ENCODE measurements around the gene KLF13.

KLF13 gene

DNA sequence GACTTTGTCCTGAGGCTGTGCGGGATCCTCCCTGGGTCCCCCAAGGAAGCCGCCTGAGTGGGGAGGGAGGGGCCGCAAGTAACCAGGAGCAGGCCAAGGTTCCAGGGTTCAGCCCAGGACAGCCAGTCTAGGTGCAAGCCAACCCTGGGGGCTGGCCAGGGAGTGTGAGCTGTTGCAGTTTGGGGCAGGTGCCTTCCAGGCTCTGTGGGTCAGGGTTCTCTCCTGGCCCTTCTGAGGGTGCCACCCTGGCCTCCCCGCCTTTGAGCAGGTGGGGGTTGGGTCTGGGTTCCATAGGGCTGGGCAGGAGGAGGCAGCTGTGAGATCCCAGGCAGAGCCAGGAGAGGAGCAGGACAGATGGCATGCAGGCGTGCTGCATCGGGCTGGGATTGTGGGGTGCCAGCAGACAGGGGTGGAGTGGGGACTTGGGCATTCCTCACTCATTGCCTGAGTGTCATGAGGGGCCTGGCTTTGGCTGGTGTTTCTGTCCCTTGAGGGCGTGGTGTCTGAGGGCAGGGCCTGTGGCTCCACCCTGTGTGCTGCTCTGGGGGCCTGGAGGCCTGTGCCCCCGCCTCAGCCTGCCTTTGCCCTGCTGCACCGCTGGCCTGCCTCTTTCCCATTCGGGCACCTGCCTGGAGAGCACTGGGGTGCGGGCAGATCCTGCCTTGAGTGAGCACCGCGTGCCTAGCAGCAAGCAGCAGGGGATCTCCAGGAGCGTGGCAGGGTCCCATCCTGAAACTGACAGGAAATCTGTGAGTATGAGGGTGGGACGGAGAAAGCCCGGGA lies 18.4 kb downstream of the KLF13 start:
- no peak for TF ChIP-seq EZH2 (IDR thresholded peaks at IDR 0.05; ENCODE audit: borderline replicate concordance, low read length)
- TF ChIP-seq, protein P1, sequence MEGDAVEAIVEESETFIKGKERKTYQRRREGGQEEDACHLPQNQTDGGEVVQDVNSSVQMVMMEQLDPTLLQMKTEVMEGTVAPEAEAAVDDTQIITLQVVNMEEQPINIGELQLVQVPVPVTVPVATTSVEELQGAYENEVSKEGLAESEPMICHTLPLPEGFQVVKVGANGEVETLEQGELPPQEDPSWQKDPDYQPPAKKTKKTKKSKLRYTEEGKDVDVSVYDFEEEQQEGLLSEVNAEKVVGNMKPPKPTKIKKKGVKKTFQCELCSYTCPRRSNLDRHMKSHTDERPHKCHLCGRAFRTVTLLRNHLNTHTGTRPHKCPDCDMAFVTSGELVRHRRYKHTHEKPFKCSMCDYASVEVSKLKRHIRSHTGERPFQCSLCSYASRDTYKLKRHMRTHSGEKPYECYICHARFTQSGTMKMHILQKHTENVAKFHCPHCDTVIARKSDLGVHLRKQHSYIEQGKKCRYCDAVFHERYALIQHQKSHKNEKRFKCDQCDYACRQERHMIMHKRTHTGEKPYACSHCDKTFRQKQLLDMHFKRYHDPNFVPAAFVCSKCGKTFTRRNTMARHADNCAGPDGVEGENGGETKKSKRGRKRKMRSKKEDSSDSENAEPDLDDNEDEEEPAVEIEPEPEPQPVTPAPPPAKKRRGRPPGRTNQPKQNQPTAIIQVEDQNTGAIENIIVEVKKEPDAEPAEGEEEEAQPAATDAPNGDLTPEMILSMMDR (IDR thresholded peaks at IDR 0.05; ENCODE audit: low read length), result no peak
- Histone ChIP-seq H2AFZ (ENCODE audit: low read length) (no peak overlapping the region), H3K9ac (ENCODE audit: low read length) (peak overlapping the region; percentile 61; the same call in 1 of the 2 replicates), H3K4me3 (ENCODE audit: low read depth, low read length, poor library complexity, severe bottlenecking) (peak overlapping the region; percentile 52), H3K36me3 (ENCODE audit: insufficient read depth, low read length) (peaks cover 20% of the 10 kb centered on the region; the same call in 1 of the 2 replicates), H3K9me2 (ENCODE audit: low read depth, low read length) (no peaks in the 10 kb centered on the region), H3K27ac (ENCODE audit: low read depth, low read length, poor library complexity, severe bottlenecking) (peak overlapping the region; percentile 90), H3K9me3 (ENCODE audit: low read length) (no peaks in the 10 kb centered on the region), H3F3A (ENCODE audit: insufficient read depth, low read length) (0 out of 2 replicates have a peak, but pooled peaks cover 5% of the 10 kb centered on the region), H3K27me3 (ENCODE audit: insufficient read depth, low read length) (no peaks in the 10 kb centered on the region), H3K79me2 (ENCODE audit: insufficient read depth, low read length) (peaks cover 85% of the 10 kb centered on the region), H3K4me1 (ENCODE audit: insufficient read depth, low read length, severe bottlenecking) (peaks cover 81% of the 10 kb centered on the region), H3K4me2 (ENCODE audit: low read length) (peak overlapping the region; percentile 69), H4K20me1 (ENCODE audit: insufficient read depth, low read length) (no peaks in the 10 kb centered on the region)

DNA sequence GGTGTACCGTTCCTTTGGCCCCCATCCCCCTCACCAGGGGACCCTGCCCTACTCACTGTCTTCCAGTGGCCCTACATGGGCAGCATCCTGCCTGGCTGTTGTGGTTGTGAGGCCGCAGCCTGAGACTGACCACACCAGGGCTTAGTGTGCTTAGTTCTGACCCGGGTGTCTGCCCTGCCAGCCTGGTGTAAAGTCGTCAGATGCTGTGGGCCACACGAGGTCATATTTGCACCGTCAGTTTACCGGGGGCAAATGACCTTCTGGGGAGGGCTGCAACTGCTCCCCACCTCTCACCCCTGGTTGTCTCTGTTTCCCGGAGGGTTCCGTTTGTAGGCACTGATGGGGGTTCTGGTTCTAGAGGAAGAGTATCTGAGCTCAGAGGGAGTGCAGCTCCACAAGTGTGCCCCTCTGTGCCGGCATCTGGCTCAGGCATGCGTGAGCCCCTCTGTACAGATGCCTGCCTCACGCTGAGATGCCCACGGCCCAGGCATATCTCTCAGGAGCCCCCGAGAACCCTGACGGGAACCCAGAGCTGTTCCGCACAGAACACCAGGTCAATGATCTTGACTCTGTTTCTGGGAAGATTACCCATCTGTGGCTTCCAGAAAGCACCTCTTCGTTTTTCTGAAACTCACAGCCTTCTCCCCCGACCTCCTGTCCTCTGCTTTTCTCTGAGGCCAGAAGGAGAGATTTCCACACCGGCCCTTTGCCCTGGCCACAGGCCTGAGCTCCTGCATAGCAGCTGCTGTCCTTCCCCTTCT lies 19.2 kb downstream of the KLF13 start:
- TF ChIP-seq, protein P1 (IDR thresholded peaks at IDR 0.05; ENCODE audit: low read length), result no peak
- TF ChIP-seq EZH2 (IDR thresholded peaks at IDR 0.05; ENCODE audit: borderline replicate concordance, low read length), result no peak
- peak overlapping the region; percentile 69 for H3K4me2 ChIP-seq (ENCODE audit: low read length)
- peaks cover 85% of the 10 kb centered on the region for H3K79me2 ChIP-seq (ENCODE audit: insufficient read depth, low read length)
- no peaks in the 10 kb centered on the region for H3K9me2 ChIP-seq (ENCODE audit: low read depth, low read length)
- H3K27ac ChIP-seq (ENCODE audit: low read depth, low read length, poor library complexity, severe bottlenecking), result peak overlapping the region; percentile 90
- H3K9me3 ChIP-seq (ENCODE audit: low read length), result no peaks in the 10 kb centered on the region
- peaks cover 81% of the 10 kb centered on the region for H3K4me1 ChIP-seq (ENCODE audit: insufficient read depth, low read length, severe bottlenecking)
- H3F3A ChIP-seq (ENCODE audit: insufficient read depth, low read length), result 0 out of 2 replicates have a peak, but pooled peaks cover 4% of the 10 kb centered on the region
- no peaks in the 10 kb centered on the region for H4K20me1 ChIP-seq (ENCODE audit: insufficient read depth, low read length)
- H3K27me3 ChIP-seq (ENCODE audit: insufficient read depth, low read length), result no peaks in the 10 kb centered on the region
- peak overlapping the region; percentile 52 for H3K4me3 ChIP-seq (ENCODE audit: low read depth, low read length, poor library complexity, severe bottlenecking)
- no peak overlapping the region for H2AFZ ChIP-seq (ENCODE audit: low read length)
- H3K9ac ChIP-seq (ENCODE audit: low read length), result peak overlapping the region; percentile 61
- peaks cover 20% of the 10 kb centered on the region; the same call in 1 of the 2 replicates for H3K36me3 ChIP-seq (ENCODE audit: insufficient read depth, low read length)

DNA sequence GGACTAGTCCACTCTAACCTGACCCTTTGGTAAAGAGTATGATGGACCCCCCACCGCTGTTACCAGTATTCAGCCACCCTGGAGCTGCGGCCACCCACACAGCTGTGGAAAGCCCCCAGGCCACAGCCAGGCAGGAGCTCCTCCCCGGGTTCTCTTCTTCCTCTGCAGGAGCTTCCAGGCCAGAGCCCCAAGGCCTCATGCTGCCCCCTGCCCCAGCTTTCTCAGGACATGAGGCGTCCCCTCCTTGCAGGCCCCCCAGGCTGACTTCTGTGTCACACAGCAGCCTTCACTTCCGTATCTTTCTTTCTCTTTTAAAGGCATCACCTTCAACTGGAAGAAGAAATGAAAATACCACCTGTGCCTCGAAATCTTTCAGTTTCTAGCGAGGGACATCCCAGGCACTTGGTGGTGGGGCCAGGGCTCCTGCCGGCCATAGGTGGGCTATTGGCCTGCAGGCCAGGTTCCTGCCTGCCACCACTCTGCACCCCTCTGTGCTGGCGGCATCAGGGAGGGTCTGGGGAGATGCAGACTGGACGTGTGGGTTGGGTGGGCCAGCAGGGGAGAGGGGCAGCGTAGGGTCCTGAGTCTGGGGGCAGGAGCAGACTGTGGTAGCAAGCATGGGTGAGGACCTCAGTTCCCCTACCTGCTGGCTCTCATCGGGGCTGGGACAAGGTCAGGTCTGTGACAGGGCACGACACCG lies 19.9 kb downstream of the KLF13 start:
- TF ChIP-seq, protein P1 (IDR thresholded peaks at IDR 0.05; ENCODE audit: low read length), result no peak
- H3K9me3 ChIP-seq (ENCODE audit: low read length), result no peaks in the 10 kb centered on the region
- H3K27ac ChIP-seq (ENCODE audit: low read depth, low read length, poor library complexity, severe bottlenecking), result peak overlapping the region; percentile 90
- H3K36me3 ChIP-seq (ENCODE audit: insufficient read depth, low read length), result peaks cover 20% of the 10 kb centered on the region; the same call in 1 of the 2 replicates
- H3K4me2 ChIP-seq (ENCODE audit: low read length), result peak overlapping the region; percentile 69
- peaks cover 87% of the 10 kb centered on the region for H3K79me2 ChIP-seq (ENCODE audit: insufficient read depth, low read length)
- no peak overlapping the region for H2AFZ ChIP-seq (ENCODE audit: low read length)
- peak overlapping the region; percentile 52 for H3K4me3 ChIP-seq (ENCODE audit: low read depth, low read length, poor library complexity, severe bottlenecking)
- H3K27me3 ChIP-seq (ENCODE audit: insufficient read depth, low read length), result no peaks in the 10 kb centered on the region
- peak overlapping the region; percentile 61 for H3K9ac ChIP-seq (ENCODE audit: low read length)
- H3F3A ChIP-seq (ENCODE audit: insufficient read depth, low read length), result no peaks in the 10 kb centered on the region
- no peaks in the 10 kb centered on the region for H4K20me1 ChIP-seq (ENCODE audit: insufficient read depth, low read length)
- peaks cover 81% of the 10 kb centered on the region for H3K4me1 ChIP-seq (ENCODE audit: insufficient read depth, low read length, severe bottlenecking)
- no peaks in the 10 kb centered on the region for H3K9me2 ChIP-seq (ENCODE audit: low read depth, low read length)

Measured in OCI-LY1 (cell line).